IPS DF 6.9 (cell line): ENCODE data around the gene ADGRV1.

ENCODE experiments used
- DNase-seq: peaks from one replicate; pipeline ENCODE4 v3.0.0-alpha.2; 2013; ENCODE audit warnings: low read depth, low spot score
- H3K27ac ChIP-seq: one replicate; pipeline ENCODE4 v1.5.1; 2013; ENCODE audit warnings: low read length, control low read depth
- H3K27me3 ChIP-seq: 2 replicates; pipeline ENCODE4 v1.6.1; 2013; ENCODE audit warnings: mild to moderate bottlenecking, low read length; ENCODE audit not compliant: control insufficient read depth, insufficient read depth
- H3K36me3 ChIP-seq: 2 replicates; pipeline ENCODE4 v1.6.1; 2013; ENCODE audit warnings: low read length; ENCODE audit not compliant: control insufficient read depth, insufficient read depth
- H3K4me1 ChIP-seq: 2 replicates; pipeline ENCODE4 v1.6.1; 2013; ENCODE audit warnings: low read length; ENCODE audit not compliant: control insufficient read depth, insufficient read depth
- H3K4me3 ChIP-seq: 2 replicates; pipeline ENCODE4 v1.5.1; 2013; ENCODE audit warnings: mild to moderate bottlenecking, low read length
- H3K9me3 ChIP-seq: 2 replicates; pipeline ENCODE4 v1.6.1; 2013; ENCODE audit warnings: low read length, inconsistent platforms; ENCODE audit not compliant: control insufficient read depth, insufficient read depth
- WGBS: extraction: QIAGEN DNeasy Blood & Tissue Kit; methylation state at CpG from one replicate; pipeline ENCODE4 v1.1.7; 2013; ENCODE audit warnings: mixed read lengths, missing lambda C conversion rate; ENCODE audit not compliant: insufficient read length, insufficient coverage; 5-methylcytosine and 5-hydroxymethylcytosine counted together

Gene ADGRV1

DNA sequence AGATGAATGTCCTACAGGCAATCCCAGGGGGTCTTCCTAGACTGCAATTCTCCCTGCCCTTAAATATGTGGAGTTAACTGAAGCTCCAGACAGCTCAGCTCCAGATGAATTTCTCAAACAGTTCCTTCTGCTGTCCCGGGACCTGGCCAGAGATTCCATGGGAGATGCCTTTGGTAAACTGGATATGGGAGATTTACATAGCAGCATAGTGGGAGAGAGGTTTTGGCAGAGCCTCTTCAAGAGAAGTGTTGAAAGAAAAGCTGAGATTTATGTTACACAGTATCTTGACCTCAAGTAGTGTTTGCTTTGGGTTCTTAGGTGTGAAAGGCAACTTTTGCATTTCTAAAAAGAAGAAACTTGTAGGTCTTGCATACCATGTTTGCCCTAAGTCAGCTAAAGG lies 459.6 kb downstream of the ADGRV1 start:
- H3K9me3 ChIP-seq = no peaks in the 10 kb centered on the region
- no CpG with 5 or more reads among the region's 1 CpG for WGBS
- H3K27me3 ChIP-seq = no peaks in the 10 kb centered on the region
- H3K27ac ChIP-seq = no peak overlapping the region
- no peaks in the 10 kb centered on the region for H3K4me1 ChIP-seq
- H3K36me3 ChIP-seq = no peaks in the 10 kb centered on the region
- no peak for DNase-seq
- no peak overlapping the region for H3K4me3 ChIP-seq

GRCh38 chr5:91018712-91019371 lies 460.2 kb downstream of the ADGRV1 start:
- Histone ChIP-seq H3K9me3 (no peaks in the 10 kb centered on the region), H3K27me3 (no peaks in the 10 kb centered on the region), H3K27ac (no peak overlapping the region), H3K4me3 (no peak overlapping the region), H3K4me1 (no peaks in the 10 kb centered on the region), H3K36me3 (no peaks in the 10 kb centered on the region)
- no peak for DNase-seq
- no CpG with 5 or more reads among the region's 4 CpGs for WGBS

DNA sequence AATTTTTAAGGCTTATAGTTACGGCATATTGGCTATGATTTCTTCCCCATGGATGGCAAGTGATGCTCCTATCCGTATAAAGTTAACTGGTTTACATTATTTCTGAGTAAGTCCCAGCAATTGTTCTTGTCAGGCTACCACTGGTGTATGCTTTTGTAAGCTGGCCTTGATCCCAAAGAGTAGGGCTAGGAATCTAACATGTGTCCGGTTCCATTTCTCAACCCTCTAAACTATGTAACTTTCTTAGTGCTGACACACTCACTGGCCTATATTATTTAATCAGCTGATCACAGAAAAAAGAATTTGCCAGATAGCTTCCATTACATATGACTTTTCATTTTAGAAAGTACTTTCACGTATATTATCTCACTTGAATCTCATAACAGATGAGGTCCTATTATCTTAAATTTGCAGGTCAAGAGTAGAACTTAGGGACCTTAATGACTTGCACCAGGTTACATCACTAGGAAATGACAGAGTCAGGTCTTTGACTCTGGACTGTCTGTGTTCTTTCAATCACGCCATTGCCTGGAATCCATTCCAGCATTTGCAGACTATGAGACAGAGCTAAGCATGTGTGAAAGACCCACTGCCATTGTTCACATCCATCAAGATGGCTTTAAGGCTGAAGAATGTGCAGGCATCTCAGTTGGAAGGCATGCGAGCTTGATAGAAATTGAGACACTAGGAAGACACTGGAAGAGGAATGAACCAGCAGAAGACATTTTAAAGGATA lies 461.6 kb downstream of the ADGRV1 start:
- DNase-seq = no peak
- Histone ChIP-seq H3K36me3 (no peaks in the 10 kb centered on the region), H3K27me3 (no peaks in the 10 kb centered on the region), H3K4me1 (no peaks in the 10 kb centered on the region), H3K9me3 (no peaks in the 10 kb centered on the region), H3K4me3 (no peak overlapping the region), H3K27ac (no peak overlapping the region)
- WGBS = no CpG with 5 or more reads among the region's 6 CpGs

DNA sequence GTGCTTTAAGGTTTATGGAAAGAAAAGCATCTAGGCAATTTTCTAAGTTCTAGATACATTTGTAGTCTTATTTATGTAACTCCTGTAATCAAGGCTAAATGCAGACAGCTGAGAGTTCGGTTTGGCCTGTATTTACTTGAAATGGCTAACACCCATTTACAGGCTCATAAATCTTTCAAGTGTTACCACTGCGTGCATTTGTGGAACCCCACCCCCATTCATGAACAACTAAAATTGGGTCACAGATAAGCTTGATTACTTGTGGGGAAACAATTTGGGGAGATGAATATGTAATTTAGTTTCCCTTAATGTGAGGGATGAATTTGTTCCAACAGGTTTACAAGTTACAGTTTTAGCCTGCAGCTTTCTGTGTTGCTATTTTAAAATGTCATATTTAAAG lies 463.9 kb downstream of the ADGRV1 start:
- H3K27ac ChIP-seq = no peak overlapping the region

DNA sequence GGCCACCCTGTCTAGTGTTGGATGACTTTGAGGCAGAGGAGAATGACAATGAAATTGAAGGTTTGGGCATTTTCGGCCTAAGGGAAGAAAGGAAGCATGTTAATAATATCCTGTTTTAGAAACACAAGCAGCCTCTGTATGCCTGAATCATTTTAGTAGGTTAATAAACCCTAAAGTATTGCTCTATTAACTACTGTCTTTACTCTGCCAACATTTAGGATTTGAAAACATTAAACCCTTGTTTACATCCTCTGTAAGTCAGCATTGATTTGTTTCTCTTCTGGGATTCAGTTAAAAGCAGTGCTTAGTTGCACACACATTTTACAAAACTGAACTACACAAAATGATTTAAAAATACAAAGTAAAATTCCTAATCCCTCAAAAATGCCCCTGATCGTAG lies 465.6 kb downstream of the ADGRV1 start:
- H3K4me3 ChIP-seq = no peak overlapping the region

More for the DNA sequence above, 463.9 kb downstream of the ADGRV1 start:
- Histone ChIP-seq H3K9me3 (no peaks in the 10 kb centered on the region), H3K4me1 (no peaks in the 10 kb centered on the region), H3K27me3 (no peaks in the 10 kb centered on the region), H3K36me3 (no peaks in the 10 kb centered on the region), H3K4me3 (no peak overlapping the region)
- no CpG with 5 or more reads among the region's 2 CpGs for WGBS
- no peak for DNase-seq

DNA sequence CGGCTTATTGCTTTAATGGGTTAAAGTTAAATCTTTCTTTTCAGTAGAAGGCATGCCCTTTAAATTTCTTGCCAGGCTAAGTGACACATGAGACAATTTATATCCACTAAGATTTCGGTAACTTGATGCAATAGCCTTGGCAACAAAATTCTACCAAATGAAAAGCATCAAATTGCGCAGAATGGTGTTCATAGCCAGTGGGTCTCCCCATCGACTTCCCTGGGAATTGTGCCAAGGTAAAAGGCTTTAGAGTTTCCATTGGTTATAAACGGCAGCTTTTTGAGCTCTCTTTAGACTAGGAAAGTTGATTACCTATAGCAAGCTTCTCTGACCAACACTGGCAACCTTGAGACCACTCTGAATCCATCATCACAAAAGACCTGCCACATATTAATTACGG lies 466.1 kb downstream of the ADGRV1 start:
- no peaks in the 10 kb centered on the region for H3K9me3 ChIP-seq
- H3K27me3 ChIP-seq = no peaks in the 10 kb centered on the region
- no peak overlapping the region for H3K4me3 ChIP-seq
- H3K4me1 ChIP-seq = no peaks in the 10 kb centered on the region
- no CpG with 5 or more reads among the region's 6 CpGs for WGBS
- no peaks in the 10 kb centered on the region for H3K36me3 ChIP-seq
- no peak for DNase-seq
- H3K27ac ChIP-seq = no peak overlapping the region

More for the DNA sequence above, 465.6 kb downstream of the ADGRV1 start:
- Histone ChIP-seq H3K27me3 (no peaks in the 10 kb centered on the region), H3K9me3 (no peaks in the 10 kb centered on the region), H3K4me1 (no peaks in the 10 kb centered on the region), H3K36me3 (no peaks in the 10 kb centered on the region), H3K27ac (no peak overlapping the region)
- DNase-seq = no peak
- WGBS = no CpG with 5 or more reads among the region's 2 CpGs

DNA sequence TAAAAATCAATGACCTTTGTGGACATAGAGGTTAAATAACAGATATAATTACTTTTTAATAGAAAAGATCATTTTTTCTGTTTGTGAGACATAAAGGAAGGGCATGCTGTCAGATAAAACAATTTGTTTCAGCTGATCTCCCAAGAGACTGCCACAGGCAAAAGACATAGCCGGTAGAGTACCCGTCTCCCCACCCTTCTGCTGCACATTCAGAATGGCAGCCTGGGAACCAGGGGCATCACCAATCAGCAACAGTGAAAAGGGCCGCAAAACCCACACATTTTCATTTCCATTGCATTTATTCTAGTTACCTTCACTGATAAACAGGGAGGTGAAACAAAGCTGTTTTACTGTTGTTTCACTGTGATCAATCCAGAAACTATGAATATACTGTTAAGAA lies 466.9 kb downstream of the ADGRV1 start:
- Histone ChIP-seq H3K4me3 (no peak overlapping the region), H3K4me1 (no peaks in the 10 kb centered on the region), H3K27ac (no peak overlapping the region), H3K27me3 (no peaks in the 10 kb centered on the region), H3K36me3 (no peaks in the 10 kb centered on the region), H3K9me3 (no peaks in the 10 kb centered on the region)
- DNase-seq = no peak
- no CpG with 5 or more reads among the region's 3 CpGs for WGBS

GRCh38 chr5:91025956-91026355 lies 467.4 kb downstream of the ADGRV1 start:
- Histone ChIP-seq H3K4me3 (no peak overlapping the region), H3K27me3 (no peaks in the 10 kb centered on the region), H3K9me3 (no peaks in the 10 kb centered on the region), H3K27ac (no peak overlapping the region), H3K4me1 (no peaks in the 10 kb centered on the region), H3K36me3 (no peaks in the 10 kb centered on the region)
- no CpG with 5 or more reads among the region's 2 CpGs for WGBS
- no peak for DNase-seq

- Histone ChIP-seq H3K4me1 (no peaks in the 10 kb centered on the region), H3K9me3 (no peaks in the 10 kb centered on the region), H3K27ac (no peak overlapping the region), H3K36me3 (no peaks in the 10 kb centered on the region), H3K27me3 (no peaks in the 10 kb centered on the region), H3K4me3 (no peak overlapping the region)
- whole genome bisulfite sequencing = no CpG with 5 or more reads among the region's 4 CpGs
- DNase-seq = no peak
Measured at GRCh38 chr5:91026466-91026865, 467.9 kb downstream of the ADGRV1 start.

GRCh38 chr5:91027405-91028139 lies 469.0 kb downstream of the ADGRV1 start:
- Histone ChIP-seq H3K27me3 (no peaks in the 10 kb centered on the region), H3K4me1 (no peaks in the 10 kb centered on the region), H3K27ac (no peak overlapping the region), H3K36me3 (no peaks in the 10 kb centered on the region), H3K4me3 (no peak overlapping the region), H3K9me3 (no peaks in the 10 kb centered on the region)
- WGBS = no CpG with 5 or more reads among the region's 1 CpG
- DNase-seq = no peak
